ENCODE measurements around the gene EFCAB14. TPM values are rescaled to one million over a fixed set of nuclear protein-coding genes. Genes with fewer than 3 reads are reported as not detected.

The EFCAB14 gene
- total and polyA plus RNA-seq, 9 of the 15 experiments (the other 6 are each of a cell fraction or from before 2014, with no cell fraction given): 7.3 to 49.0 (median 37.3) TPM

- no peak for TF ChIP-seq OTX1 (CRISPR knock-in tag; IDR thresholded peaks at IDR 0.05)
- TF ChIP-seq SMARCA4 (IDR thresholded peaks at IDR 0.05): no peak
- peak; percentile 68 to 82; a peak in 1 of 4 replicates for TF ChIP-seq TEAD1 (CRISPR knock-in tag; IDR thresholded peaks at IDR 0.05)
- no peak for TF ChIP-seq YY1 (IDR thresholded peaks at IDR 0.05; ENCODE audit: borderline replicate concordance in 1 of 3, control insufficient read depth in 1 of 3, extremely low read depth in 1 of 3, insufficient read depth in 3 of 3, insufficient read length in 1 of 3, insufficient replicate concordance in 2 of 3, low read depth in 1 of 3, low read length in 2 of 3)
- peak; percentile 77; the same call in 1 of the 2 replicates for TF ChIP-seq ATF6 (CRISPR knock-in tag; IDR thresholded peaks at IDR 0.05)
- TF ChIP-seq TRIM24 (IDR thresholded peaks at IDR 0.05): no peak
- no peak for TF ChIP-seq E2F3 (CRISPR knock-in tag; IDR thresholded peaks at IDR 0.05)
- TF ChIP-seq PBX2 (CRISPR knock-in tag; IDR thresholded peaks at IDR 0.05; ENCODE audit: low read depth): no peak
- no peak for TF ChIP-seq PBX2 (tag; conservative IDR thresholded peaks at IDR 0.05; ENCODE audit: low read depth)
- no peak for TF ChIP-seq MXI1 (IDR thresholded peaks at IDR 0.05; ENCODE audit: low read depth, low read length)
- peak in 1 of 2 experiments; percentile 36; a peak in 1 of 4 replicates for TF ChIP-seq RAD21 (CRISPR knock-in tag; conservative IDR thresholded peaks at IDR 0.05 in 1 of 2, IDR thresholded peaks at IDR 0.05 in 1 of 2)
- no peak for TF ChIP-seq UBTF (IDR thresholded peaks at IDR 0.05; ENCODE audit: borderline replicate concordance in 1 of 2, low read depth in 2 of 2, low read length in 2 of 2)
- TF ChIP-seq SRF (CRISPR knock-in tag; IDR thresholded peaks at IDR 0.05): peak in 1 of 2 experiments; percentile 64; a peak in 1 of 4 replicates
- TF ChIP-seq ZNF121 (CRISPR knock-in tag; conservative IDR thresholded peaks at IDR 0.05): no peak
- no peak for TF ChIP-seq CEBPG (CRISPR knock-in tag; IDR thresholded peaks at IDR 0.05)
- no peak for TF ChIP-seq CEBPG (tag; conservative IDR thresholded peaks at IDR 0.05 in 1 of 2, IDR thresholded peaks at IDR 0.05 in 1 of 2)
- TF ChIP-seq POLR2AphosphoS2 (IDR thresholded peaks at IDR 0.05; ENCODE audit: low read length): no peak
- TF ChIP-seq KHSRP (IDR thresholded peaks at IDR 0.05): no peak
- peak; percentile 98 for TF ChIP-seq SPI1 (IDR thresholded peaks at IDR 0.05; ENCODE audit: borderline replicate concordance, low read depth, low read length)
Measured at GRCh38 chr1:46735708-46736324, 16.9 kb upstream of the EFCAB14 start (continued).

Measured in K562 (cell line).